AG10803 (cell line): ENCODE measurements around the gene MYO18B.

Experiments
- DNase-seq: peaks from one replicate; pipeline ENCODE4 v3.0.0; 2010; ENCODE audit warnings: low read depth
- H3K4me3 ChIP-seq: 2 replicates; pipeline ENCODE4 v1.5.1; 2011; ENCODE audit warnings: mild to moderate bottlenecking, low read length, control low read depth
- TF ChIP-seq, protein P1 (sequence below): conservative IDR thresholded peaks from 2 replicates; pipeline ENCODE4 v1.5.1; 2011; ENCODE audit warnings: mild to moderate bottlenecking, low read length, control low read depth, inconsistent platforms

The MYO18B gene

DNA sequence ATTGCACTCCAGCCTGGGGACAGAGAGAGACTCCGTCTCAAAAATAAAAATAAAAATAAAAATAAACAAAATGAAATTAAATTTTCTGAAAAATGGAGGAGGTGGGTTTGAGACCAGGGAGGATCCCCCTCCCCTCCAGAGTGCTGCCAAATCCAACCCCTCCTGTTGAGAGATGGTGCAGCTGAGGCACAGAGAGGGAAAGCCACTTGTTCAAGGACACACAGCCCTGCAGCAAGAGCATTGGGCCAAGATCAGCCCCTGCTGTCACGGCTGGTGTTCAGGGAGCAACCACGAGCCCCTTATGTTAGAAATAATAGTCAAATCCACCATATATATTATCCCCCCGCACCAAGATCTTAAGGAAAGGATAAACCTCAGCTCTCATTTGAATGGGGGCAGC lies 2.7 kb downstream of the MYO18B start:
- no peak overlapping the region for H3K4me3 ChIP-seq
- TF ChIP-seq, protein P1, sequence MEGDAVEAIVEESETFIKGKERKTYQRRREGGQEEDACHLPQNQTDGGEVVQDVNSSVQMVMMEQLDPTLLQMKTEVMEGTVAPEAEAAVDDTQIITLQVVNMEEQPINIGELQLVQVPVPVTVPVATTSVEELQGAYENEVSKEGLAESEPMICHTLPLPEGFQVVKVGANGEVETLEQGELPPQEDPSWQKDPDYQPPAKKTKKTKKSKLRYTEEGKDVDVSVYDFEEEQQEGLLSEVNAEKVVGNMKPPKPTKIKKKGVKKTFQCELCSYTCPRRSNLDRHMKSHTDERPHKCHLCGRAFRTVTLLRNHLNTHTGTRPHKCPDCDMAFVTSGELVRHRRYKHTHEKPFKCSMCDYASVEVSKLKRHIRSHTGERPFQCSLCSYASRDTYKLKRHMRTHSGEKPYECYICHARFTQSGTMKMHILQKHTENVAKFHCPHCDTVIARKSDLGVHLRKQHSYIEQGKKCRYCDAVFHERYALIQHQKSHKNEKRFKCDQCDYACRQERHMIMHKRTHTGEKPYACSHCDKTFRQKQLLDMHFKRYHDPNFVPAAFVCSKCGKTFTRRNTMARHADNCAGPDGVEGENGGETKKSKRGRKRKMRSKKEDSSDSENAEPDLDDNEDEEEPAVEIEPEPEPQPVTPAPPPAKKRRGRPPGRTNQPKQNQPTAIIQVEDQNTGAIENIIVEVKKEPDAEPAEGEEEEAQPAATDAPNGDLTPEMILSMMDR = no peak
- no peak for DNase-seq

DNA sequence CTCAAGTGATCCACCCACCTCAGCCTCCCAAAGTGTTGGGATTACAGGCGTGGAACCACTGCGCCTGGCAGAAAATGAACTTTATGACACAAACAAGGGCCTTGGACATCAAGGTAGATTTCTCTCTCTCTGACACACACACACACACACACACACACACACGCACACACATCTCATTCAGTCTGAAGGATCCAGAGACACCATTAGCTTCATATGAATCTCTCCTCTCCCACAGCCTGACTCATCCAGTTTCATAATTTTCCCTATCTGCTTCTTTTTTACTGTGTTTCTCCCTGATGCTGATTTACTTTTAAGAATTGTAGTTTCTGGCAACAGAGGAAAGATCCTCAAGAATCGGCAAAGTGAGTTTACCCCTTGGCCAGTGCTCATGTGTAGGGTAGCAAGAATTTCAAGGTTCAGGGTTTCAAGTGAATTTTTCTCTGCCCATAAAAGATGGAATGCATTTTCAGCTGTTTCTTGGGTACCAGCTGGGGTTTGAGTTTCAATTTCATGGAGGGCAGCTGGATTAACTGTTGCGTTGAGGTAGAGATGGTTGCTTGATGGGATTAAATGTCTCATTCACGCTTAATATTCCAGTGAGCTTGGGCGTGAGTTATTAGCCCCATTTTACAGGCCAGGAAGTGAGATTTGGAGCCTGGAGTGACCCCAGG lies 3.5 kb downstream of the MYO18B start:
- TF ChIP-seq, protein P1 = no peak
- H3K4me3 ChIP-seq = no peak overlapping the region
- DNase-seq = peak; percentile 73

DNA sequence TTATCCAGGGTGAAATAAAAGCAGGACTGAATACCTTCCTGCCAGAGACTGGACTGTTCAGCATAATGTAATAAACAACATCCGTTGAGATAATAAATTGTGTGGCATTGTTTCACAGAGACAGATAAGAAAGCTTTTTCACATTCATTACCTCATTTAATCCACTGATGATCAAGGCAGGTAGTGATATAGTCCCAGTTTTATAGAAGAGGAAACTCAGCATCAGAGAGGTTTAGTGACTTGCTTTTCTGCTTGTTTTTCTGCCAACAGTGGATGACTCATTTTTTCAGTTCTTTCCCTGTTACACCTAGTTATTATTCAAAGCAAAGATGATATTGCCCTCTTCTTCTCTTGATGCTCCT lies 4.0 kb downstream of the MYO18B start:
- TF ChIP-seq, protein P1 = no peak
- H3K4me3 ChIP-seq = no peak overlapping the region
- DNase-seq = peak; percentile 31

DNA sequence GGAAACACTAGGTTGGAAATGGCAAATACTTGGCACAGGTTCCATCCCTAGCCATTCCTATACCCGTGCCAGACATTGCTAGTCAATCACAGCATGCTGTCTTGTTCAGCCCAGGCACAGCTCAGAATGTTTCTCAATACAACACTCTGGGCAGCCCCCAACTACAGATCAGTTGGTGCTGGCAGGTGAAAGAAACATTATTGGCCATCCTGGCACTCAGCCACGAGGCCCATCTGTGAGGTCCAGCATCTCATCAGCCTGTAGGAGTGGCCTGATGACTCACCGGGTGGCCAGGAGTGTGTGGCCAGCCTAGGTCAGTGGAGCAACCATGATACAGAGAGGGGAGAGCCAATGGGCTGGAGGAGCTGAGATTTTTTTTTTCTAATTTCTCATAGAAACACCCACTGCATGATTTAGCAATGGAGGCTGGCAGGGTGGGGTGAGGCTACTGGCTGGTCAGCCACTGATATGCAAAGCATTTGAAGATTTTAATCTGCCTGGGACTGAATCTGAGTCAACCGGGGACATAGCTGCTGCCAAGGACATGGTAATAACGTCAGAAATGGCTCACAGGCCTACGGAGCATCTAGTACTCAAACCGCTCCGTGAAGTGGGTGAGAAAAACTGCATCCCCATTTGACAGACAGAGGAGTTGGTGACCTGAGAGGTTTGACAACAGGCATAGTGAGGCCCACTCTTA lies 5.4 kb downstream of the MYO18B start:
- peak; percentile 94 for DNase-seq
- TF ChIP-seq, protein P1 = no peak
- no peak overlapping the region for H3K4me3 ChIP-seq

DNA sequence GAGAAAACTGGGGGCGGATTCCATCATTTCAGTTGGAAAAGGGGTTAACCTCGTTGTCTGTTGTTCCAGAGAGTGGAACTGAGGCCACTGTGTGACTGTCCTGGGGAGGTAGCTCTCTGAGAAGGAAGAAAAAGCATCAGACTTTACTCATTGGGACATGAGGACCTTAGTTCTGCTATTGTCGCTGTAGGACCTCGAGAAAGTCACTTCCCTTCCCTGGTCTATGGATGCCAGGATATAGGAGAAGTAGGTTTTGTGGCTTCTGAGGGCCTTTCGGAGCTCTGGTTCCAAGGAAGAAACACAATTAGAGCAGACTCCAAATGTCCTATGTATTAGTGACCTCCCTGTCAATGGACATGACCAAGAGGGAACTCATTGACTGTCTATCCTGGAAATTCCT lies 6.2 kb downstream of the MYO18B start:
- TF ChIP-seq, protein P1 = no peak
- H3K4me3 ChIP-seq = no peak overlapping the region
- DNase-seq = no peak

DNA sequence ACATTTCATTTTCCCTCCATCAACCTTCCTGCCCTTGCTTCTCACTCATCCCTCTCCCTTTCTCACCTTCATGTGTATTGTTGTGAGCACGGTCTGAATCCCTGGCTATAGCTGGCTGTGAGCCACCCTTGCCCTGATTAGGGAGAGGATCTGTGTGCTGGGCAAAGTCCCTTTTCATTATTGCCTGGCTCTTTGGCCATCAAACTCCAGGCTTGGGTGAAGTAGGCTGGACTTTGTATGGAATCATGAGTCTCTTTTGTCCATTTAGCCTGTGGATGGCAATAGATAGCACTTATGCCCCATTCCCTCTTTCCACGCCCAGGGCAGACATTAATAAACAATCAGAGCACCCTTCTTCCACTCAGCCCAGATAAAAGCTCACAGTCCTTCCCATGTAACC lies 6.7 kb downstream of the MYO18B start:
- H3K4me3 ChIP-seq = no peak overlapping the region
- TF ChIP-seq, protein P1 = no peak

More for the DNA sequence above, 6.7 kb downstream of the MYO18B start:
- no peak for DNase-seq
